PC-9 (cell line): ENCODE measurements around the gene DOCK4. TPM values are rescaled to one million over a fixed set of nuclear protein-coding genes. Genes with fewer than 3 reads are reported as not detected.

ENCODE experiments used
- BruUV-seq: library from RNA; stranded (reverse); fragments of 400-500 nt; replicated peaks from 2 replicates; lab custom pipeline; 2021; lab: Mats Ljungman, UMichigan
- CTCF ChIA-PET: fragments of 300-600 bp; sonication (Branson Sonifier 250); formaldehyde crosslinking; loops from one replicate; lab custom pipeline; 2022; ENCODE audit warnings: antibody characterized with exemption; lab: Charles Lee
- POLR2A ChIA-PET: fragments of 300-600 bp; sonication (Branson Sonifier 250); formaldehyde crosslinking; loops from one replicate; lab custom pipeline; 2022; ENCODE audit warnings: antibody characterized with exemption; ENCODE audit not compliant: unreplicated experiment; lab: Charles Lee
- DNase-seq, 2 experiments: peaks; one replicate each; pipeline versions ENCODE4 v3.0.0 to v3.0.0-alpha.2; 2015 to 2022; ENCODE audit warnings: mixed read lengths in 1 of 2
- H2AFZ ChIP-seq: fragments of 200-600 bp; sonication (generic); 2 replicates; pipeline ENCODE4 v1.8.1; 2017; ENCODE audit warnings: antibody characterized with exemption
- H3F3A ChIP-seq: fragments of 200-600 bp; sonication (generic); 2 replicates; pipeline ENCODE4 v1.8.1; 2017; ENCODE audit warnings: antibody characterized with exemption, mild to moderate bottlenecking, low read depth; ENCODE audit not compliant: insufficient read depth
- H3K27ac ChIP-seq: fragments of 200-600 bp; sonication (generic); 2 replicates; pipeline ENCODE4 v1.6.1; 2016; ENCODE audit warnings: mixed run types
- H3K27me3 ChIP-seq: fragments of 200-600 bp; sonication (generic); 2 replicates; pipeline ENCODE4 v1.6.1; 2016; ENCODE audit warnings: low read depth, mixed run types; ENCODE audit not compliant: insufficient read depth
- H3K36me3 ChIP-seq: fragments of 200-600 bp; sonication (generic); 2 replicates; pipeline ENCODE4 v1.6.1; 2016; ENCODE audit warnings: low read depth, mixed run types
- H3K4me1 ChIP-seq: fragments of 200-600 bp; sonication (generic); replicated peaks from 2 replicates; pipeline ENCODE4 v1.6.1; 2016; ENCODE audit warnings: mixed run types; ENCODE audit not compliant: insufficient read depth
- H3K4me2 ChIP-seq: fragments of 200-600 bp; sonication (generic); 2 replicates; pipeline ENCODE4 v1.6.1; 2017; ENCODE audit warnings: mixed run types
- H3K4me3 ChIP-seq: fragments of 200-600 bp; sonication (generic); 2 replicates; pipeline ENCODE4 v1.6.1; 2016; ENCODE audit warnings: mixed run types
- H3K79me2 ChIP-seq: fragments of 200-600 bp; sonication (generic); 2 replicates; pipeline ENCODE4 v1.6.1; 2017; ENCODE audit warnings: low read depth, mixed run types
- H3K9me2 ChIP-seq: fragments of 200-600 bp; sonication (generic); 2 replicates; pipeline ENCODE4 v1.8.1; 2017; ENCODE audit warnings: mild to moderate bottlenecking; ENCODE audit not compliant: insufficient read depth
- H3K9me3 ChIP-seq: fragments of 200-600 bp; sonication (generic); 2 replicates; pipeline ENCODE4 v1.8.1; 2016; ENCODE audit warnings: low read depth; ENCODE audit not compliant: insufficient read depth
- H4K20me1 ChIP-seq: fragments of 200-600 bp; sonication (generic); 2 replicates; pipeline ENCODE4 v1.8.1; 2017; ENCODE audit not compliant: insufficient read depth
- CTCF ChIP-seq: fragments of 200-600 bp; sonication (generic); conservative IDR thresholded peaks from 2 replicates; pipeline ENCODE4 v1.6.1; 2017; ENCODE audit warnings: mixed run types, antibody characterized with exemption, mild to moderate bottlenecking, moderate library complexity
- EZH2 ChIP-seq: fragments of 200-600 bp; sonication (generic); IDR thresholded peaks from 2 replicates; pipeline ENCODE4 v1.8.0; 2017; ENCODE audit warnings: antibody characterized with exemption, low read depth
- intact Hi-C: fragments of 100-400 bp; cut with micrococcal nuclease; formaldehyde crosslinking; loops from one replicate; pipeline ENCODE4 v1.10.0; 2022; ENCODE audit not compliant: unreplicated experiment
- total RNA-seq: library from RNA; stranded (reverse); gene quantifications from 2 replicates; pipeline ENCODE4 v1.2.3, GENCODE V29; 2021

DOCK4 gene
- total RNA-seq, 1 experiment from 2014 or later = 0.98 TPM

GRCh38 chr7:111705807-111706206 lies 500.4 kb downstream of the DOCK4 start:
- no TSS peak for BruUV-seq
- Histone ChIP-seq H3K79me2 (no peaks in the 10 kb centered on the region), H4K20me1 (no peaks in the 10 kb centered on the region), H3K4me2 (no peak overlapping the region), H3K4me1 (no peaks in the 10 kb centered on the region), H3K27ac (no peak overlapping the region), H3K9me2 (no peaks in the 10 kb centered on the region), H3K27me3 (no peaks in the 10 kb centered on the region), H3K4me3 (no peak overlapping the region), H2AFZ (no peak overlapping the region), H3F3A (no peaks in the 10 kb centered on the region), H3K9me3 (no peaks in the 10 kb centered on the region), H3K36me3 (no peaks in the 10 kb centered on the region)
- CTCF ChIA-PET = no interaction called here
- DNase-seq = no peak
- TF ChIP-seq CTCF (no peak), EZH2 (no peak)
- POLR2A ChIA-PET = no interaction called here
- intact Hi-C loops = no loop called here

DNA sequence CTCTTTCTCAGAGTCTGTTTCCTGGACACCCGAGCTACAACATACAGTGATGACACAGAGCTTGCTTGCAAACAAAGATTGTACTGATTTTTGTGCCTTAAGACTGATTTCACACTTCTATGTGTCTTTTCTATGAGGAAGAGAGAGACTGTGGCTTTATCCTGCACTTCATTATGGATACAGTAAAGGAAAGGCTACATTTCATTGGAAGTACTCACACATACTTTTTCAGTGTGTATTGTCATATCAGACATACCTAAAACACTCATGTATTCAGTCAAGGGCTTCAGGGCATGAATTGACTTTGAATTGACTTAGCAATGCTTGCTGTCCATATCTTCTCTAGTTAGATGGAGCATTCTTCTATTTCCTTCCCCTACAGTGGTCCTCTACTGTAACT lies 508.4 kb downstream of the DOCK4 start:
- Histone ChIP-seq H3K9me2 (no peaks in the 10 kb centered on the region), H2AFZ (0 out of 2 replicates have a peak overlapping the region, but pooled peaks have one; percentile 22), H3K4me2 (no peak overlapping the region), H4K20me1 (no peaks in the 10 kb centered on the region), H3K27me3 (no peaks in the 10 kb centered on the region), H3K4me1 (no peaks in the 10 kb centered on the region), H3K9me3 (no peaks in the 10 kb centered on the region), H3K27ac (no peak overlapping the region), H3K36me3 (no peaks in the 10 kb centered on the region), H3K4me3 (no peak overlapping the region), H3F3A (no peaks in the 10 kb centered on the region), H3K79me2 (no peaks in the 10 kb centered on the region)
- intact Hi-C loops = no loop called here
- no TSS peak for BruUV-seq
- POLR2A ChIA-PET = no interaction called here
- CTCF ChIA-PET = no interaction called here
- no peak for TF ChIP-seq CTCF
- no peak for TF ChIP-seq EZH2
- no peak for DNase-seq

DNA sequence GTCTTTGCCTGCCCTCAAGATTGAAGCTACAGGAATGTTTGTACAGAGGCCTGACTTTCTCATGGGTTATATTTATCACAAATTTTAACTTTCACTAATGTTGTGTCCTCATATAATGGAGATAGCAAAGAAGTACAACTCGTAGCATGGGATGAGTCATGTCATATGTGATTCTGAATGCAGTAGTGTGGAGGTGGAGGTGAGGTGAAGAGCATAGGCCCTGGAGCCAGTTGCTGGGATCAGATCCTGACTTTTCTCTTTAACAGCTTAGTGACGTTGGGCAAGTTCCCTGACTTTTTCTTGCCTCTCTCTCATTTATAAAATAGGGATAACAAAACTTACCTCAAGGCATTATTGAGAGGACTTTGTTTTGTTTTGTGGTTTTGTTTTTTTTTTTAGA lies 511.8 kb downstream of the DOCK4 start:
- POLR2A ChIA-PET = no interaction called here

More for the DNA sequence above, 511.8 kb downstream of the DOCK4 start:
- Histone ChIP-seq H2AFZ (no peak overlapping the region), H3K36me3 (no peaks in the 10 kb centered on the region), H3K27me3 (no peaks in the 10 kb centered on the region), H3K9me3 (no peaks in the 10 kb centered on the region), H3K4me1 (no peaks in the 10 kb centered on the region), H3K27ac (no peak overlapping the region), H3K79me2 (no peaks in the 10 kb centered on the region), H3K4me3 (no peak overlapping the region), H4K20me1 (no peaks in the 10 kb centered on the region), H3K4me2 (no peak overlapping the region), H3K9me2 (no peaks in the 10 kb centered on the region), H3F3A (no peaks in the 10 kb centered on the region)
- CTCF ChIA-PET = no interaction called here
- TF ChIP-seq EZH2 (no peak), CTCF (no peak)
- no TSS peak for BruUV-seq
- no peak for DNase-seq
- intact Hi-C loops = no loop called here
